Right lobe of liver (tissue), 6 donors: ENCODE results near the gene PCNX3. TPM values are rescaled to one million over a fixed set of nuclear protein-coding genes. Genes with fewer than 3 reads are reported as not detected.
A peak's percentile ranks its signal among the peaks of the same experiment; 100 is the strongest.

Experiments
- ATAC-seq, 4 donors: fragments of 200-7000 bp; cut with Tn5 transposase; one replicate each; pipeline ENCODE4 v1.9.1; 2020; ENCODE audit warnings: mild to moderate bottlenecking in 4 of 4, moderate library complexity in 4 of 4
- DNase-seq, 3 donors: peaks; one replicate each; pipeline ENCODE4 v3.0.0-alpha.2; 2020
- H3K27ac ChIP-seq, 3 donors: fragments of 200-600 bp; one replicate each; pipeline ENCODE4 v1.8.0; 2022
- H3K27me3 ChIP-seq, 2 donors: fragments of 200-600 bp; one replicate each; pipeline ENCODE4 v1.8.0; 2022
- H3K36me3 ChIP-seq, 4 donors: fragments of 200-600 bp; sonication (generic) in 1 of 4; one replicate each; pipeline versions ENCODE4 v1.5.1 to v1.8.0; 2017 to 2022; ENCODE audit warnings: control low read depth in 1 of 4
- H3K4me1 ChIP-seq, 4 donors: fragments of 200-600 bp; sonication (generic) in 1 of 4; one replicate each; pipeline versions ENCODE4 v1.5.1 to v1.8.0; 2017 to 2022; ENCODE audit warnings: control low read depth in 1 of 4
- H3K4me3 ChIP-seq, 3 donors: fragments of 200-600 bp; one replicate each; pipeline ENCODE4 v1.8.0; 2022
- H3K9me3 ChIP-seq, 4 donors: fragments of 200-600 bp; sonication (generic) in 1 of 4; one replicate each; pipeline versions ENCODE4 v1.5.1 to v1.8.0; 2017 to 2022; ENCODE audit warnings: control low read depth in 1 of 4
- POLR2A ChIP-seq: fragments of 450-650 bp; IDR thresholded peaks from one replicate; pipeline ENCODE4 v1.6.1; 2017; ENCODE audit warnings: antibody characterized with exemption, mild to moderate bottlenecking
- WGBS: methylation state at CpG from one replicate; pipeline ENCODE4 v1.1.6; 2018; ENCODE audit warnings: low coverage, low lambda C conversion rate; ENCODE audit not compliant: insufficient coverage; ENCODE audit errors: missing lambda C conversion rate; 5-methylcytosine and 5-hydroxymethylcytosine counted together
- intact Hi-C, 2 donors: fragments of 100-400 bp; cut with DNase I; formaldehyde crosslinking; loops; one replicate each; pipeline versions ENCODE4 v1.11.2 to v1.14.1; 2022
- total RNA-seq, 6 experiments: library from RNA; depleted of rRNA in 2 of 6; stranded (reverse); fragments of >200 nt in 2 of 6; fragmentation: NEBNext Ultra II Directional in 3 of 6; extraction: Animal tissue kit (Norgen Biotek cat#: 25700) in 3 of 6; gene quantifications; one replicate each; pipeline versions ENCODE4 v1.1.0 to v1.2.4, GENCODE V29; 2016 to 2023
- TF ChIP-seq, protein P1 (sequence below), 4 donors: fragments of 200-600 bp in 3 of 4; fragments of 450-650 bp in 1 of 4; IDR thresholded peaks; one replicate each; pipeline versions ENCODE4 v1.5.1 to v1.8.0; 2016 to 2022; ENCODE audit warnings: antibody characterized with exemption in 4 of 4, mild to moderate bottlenecking in 2 of 4
- donor health status: DM: no; HTN: yes; CAD: no.
- donor health status: DM: no; HTN: no; CAD: no.
- donor health status: DM: no; HTN: no; CAD: no.
- donor health status: DM: no; HTN: yes; CAD: no.
- donor health status: DM: no; HTN: yes; CAD: no.

Gene PCNX3
- total RNA-seq, 6 experiments from 2014 or later: 11.2 to 32.9 (median 12.4) TPM

GRCh38 chr11:65623177-65623576 is 7.6 kb downstream of the PCNX3 start:
- H3K9me3 ChIP-seq: no peaks in the 10 kb centered on the region
- H3K36me3 ChIP-seq: peaks cover 0 to 61% (median 22%) of the 10 kb centered on the region in 4 donors
- H3K27me3 ChIP-seq: no peaks in the 10 kb centered on the region
- no peak overlapping the region for H3K27ac ChIP-seq
- 100% methylated on average over 1 of the region's 14 CpGs for WGBS
- intact Hi-C loops: loop anchor here (10.0 kb wide), 3 partner anchors 82 to 202 kb away; no protein-coding TSS in a partner anchor
- no peak for ATAC-seq
- no peaks in the 10 kb centered on the region for H3K4me1 ChIP-seq
- no peak overlapping the region for H3K4me3 ChIP-seq
- DNase-seq: no peak
- no peak for TF ChIP-seq POLR2A
- TF ChIP-seq, protein P1, sequence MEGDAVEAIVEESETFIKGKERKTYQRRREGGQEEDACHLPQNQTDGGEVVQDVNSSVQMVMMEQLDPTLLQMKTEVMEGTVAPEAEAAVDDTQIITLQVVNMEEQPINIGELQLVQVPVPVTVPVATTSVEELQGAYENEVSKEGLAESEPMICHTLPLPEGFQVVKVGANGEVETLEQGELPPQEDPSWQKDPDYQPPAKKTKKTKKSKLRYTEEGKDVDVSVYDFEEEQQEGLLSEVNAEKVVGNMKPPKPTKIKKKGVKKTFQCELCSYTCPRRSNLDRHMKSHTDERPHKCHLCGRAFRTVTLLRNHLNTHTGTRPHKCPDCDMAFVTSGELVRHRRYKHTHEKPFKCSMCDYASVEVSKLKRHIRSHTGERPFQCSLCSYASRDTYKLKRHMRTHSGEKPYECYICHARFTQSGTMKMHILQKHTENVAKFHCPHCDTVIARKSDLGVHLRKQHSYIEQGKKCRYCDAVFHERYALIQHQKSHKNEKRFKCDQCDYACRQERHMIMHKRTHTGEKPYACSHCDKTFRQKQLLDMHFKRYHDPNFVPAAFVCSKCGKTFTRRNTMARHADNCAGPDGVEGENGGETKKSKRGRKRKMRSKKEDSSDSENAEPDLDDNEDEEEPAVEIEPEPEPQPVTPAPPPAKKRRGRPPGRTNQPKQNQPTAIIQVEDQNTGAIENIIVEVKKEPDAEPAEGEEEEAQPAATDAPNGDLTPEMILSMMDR (IDR thresholded peaks at IDR 0.05): no peak

DNA sequence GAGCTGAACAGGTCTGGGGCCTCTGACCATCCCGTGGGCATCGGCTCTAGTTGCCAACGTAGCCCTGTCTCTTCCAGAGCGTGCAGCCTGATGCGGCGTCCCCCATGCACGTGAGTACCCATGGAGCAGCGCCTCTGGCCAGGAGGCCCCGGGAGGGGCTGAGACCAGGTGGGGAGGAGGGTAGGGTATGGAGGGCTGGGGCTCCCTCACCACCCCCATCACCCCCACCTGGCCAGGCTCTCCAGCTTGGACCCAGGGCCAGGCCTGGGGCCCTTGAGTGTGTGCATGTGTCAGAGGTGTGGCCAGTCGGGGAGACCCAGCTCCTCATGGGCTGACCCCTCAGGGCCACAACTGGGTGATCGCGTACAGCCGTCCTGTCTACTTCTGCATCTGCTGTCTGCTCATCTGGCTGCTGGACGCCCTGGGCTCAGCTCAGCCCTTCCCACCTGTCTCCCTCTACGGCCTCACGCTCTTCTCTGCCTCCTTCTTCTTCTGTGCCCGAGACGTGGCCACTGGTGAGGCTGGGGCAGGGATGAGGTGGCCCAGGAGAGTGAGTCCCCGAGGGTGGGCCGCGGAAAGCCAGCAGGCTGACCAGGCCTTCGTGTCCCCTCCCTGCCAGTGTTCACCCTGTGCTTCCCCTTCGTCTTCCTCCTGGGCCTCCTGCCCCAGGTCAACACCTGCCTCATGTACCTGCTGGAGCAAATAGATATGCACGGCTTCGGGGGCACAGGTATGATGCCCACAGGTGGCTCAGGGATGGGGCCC is 8.5 kb downstream of the PCNX3 start:
- TF ChIP-seq, protein P1 (IDR thresholded peaks at IDR 0.05): no peak
- no peak for TF ChIP-seq POLR2A
- H3K4me3 ChIP-seq: no peak overlapping the region
- DNase-seq (no peak), ATAC-seq (no peak)
- H3K9me3 ChIP-seq: no peaks in the 10 kb centered on the region
- no peak overlapping the region for H3K27ac ChIP-seq
- peaks cover 0 to 59% (median 18%) of the 10 kb centered on the region in 4 donors for H3K36me3 ChIP-seq
- WGBS: 100% methylated on average over 1 of the region's 25 CpGs
- H3K4me1 ChIP-seq: no peaks in the 10 kb centered on the region
- intact Hi-C loops: loop anchor here (10.0 kb wide), 3 partner anchors 81 to 201 kb away; no protein-coding TSS in a partner anchor
- H3K27me3 ChIP-seq: no peaks in the 10 kb centered on the region

DNA sequence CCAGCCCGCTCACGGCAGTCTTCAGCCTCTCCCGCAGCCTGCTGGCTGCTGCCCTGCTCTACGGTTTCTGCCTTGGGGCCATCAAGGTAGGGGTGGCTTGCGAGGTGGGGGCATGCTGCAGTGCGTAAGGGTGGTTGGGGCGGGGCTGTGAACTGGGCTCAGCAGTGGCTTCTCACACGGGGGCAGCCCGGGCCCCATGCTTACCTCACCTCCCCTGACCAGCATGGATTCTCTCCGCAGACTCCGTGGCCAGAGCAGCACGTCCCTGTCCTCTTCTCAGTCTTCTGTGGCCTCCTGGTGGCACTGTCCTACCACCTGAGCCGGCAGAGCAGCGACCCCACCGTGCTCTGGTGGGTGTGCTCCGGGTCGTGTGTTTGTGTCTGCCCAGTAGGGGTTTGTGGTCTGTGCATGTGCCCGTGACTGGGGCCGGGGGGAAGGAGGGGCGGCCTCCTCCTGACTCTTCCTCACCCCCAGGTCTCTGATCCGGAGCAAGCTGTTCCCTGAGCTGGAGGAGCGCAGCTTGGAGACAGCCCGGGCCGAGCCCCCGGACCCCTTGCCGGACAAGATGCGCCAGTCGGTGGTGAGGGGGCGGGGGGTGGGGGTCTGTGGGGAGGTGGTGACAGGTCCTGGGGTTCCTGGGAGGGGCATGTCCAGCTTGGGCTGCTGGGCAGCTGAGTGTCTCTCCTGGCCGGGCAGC is 9.5 kb downstream of the PCNX3 start:
- H3K4me3 ChIP-seq: no peak overlapping the region
- peaks cover 0 to 59% (median 15%) of the 10 kb centered on the region in 4 donors for H3K36me3 ChIP-seq
- 73% methylated on average over 3 of the region's 30 CpGs for WGBS
- no peaks in the 10 kb centered on the region for H3K9me3 ChIP-seq
- no peak overlapping the region for H3K27ac ChIP-seq
- H3K4me1 ChIP-seq: no peaks in the 10 kb centered on the region
- intact Hi-C loops: loop anchor here (10.0 kb wide), 3 partner anchors 80 to 200 kb away; no protein-coding TSS in a partner anchor
- no peak for ATAC-seq
- no peak for TF ChIP-seq POLR2A
- TF ChIP-seq, protein P1 (IDR thresholded peaks at IDR 0.05): no peak
- H3K27me3 ChIP-seq: no peaks in the 10 kb centered on the region
- DNase-seq: no peak

- TF ChIP-seq, protein P1 (IDR thresholded peaks at IDR 0.05): peak; percentile 68 to 77 (median 70)
- no peak for TF ChIP-seq POLR2A
- no peak overlapping the region for H3K27ac ChIP-seq
- no peaks in the 10 kb centered on the region for H3K9me3 ChIP-seq
- 5% methylated on average over 3 of the region's 30 CpGs for WGBS
- H3K4me1 ChIP-seq: no peaks in the 10 kb centered on the region
- peak; percentile 80 to 91 (median 87) for ATAC-seq
- intact Hi-C loops: loop anchor here (10.0 kb wide), 3 partner anchors 79 to 199 kb away; no protein-coding TSS in a partner anchor
- no peak overlapping the region for H3K4me3 ChIP-seq
- peak in 2 of 3 donors; percentile 63 to 76 for DNase-seq
- peaks cover 0 to 62% (median 14%) of the 10 kb centered on the region in 4 donors for H3K36me3 ChIP-seq
- H3K27me3 ChIP-seq: no peaks in the 10 kb centered on the region
These were observed 10.2 kb downstream of the PCNX3 start for GRCh38 chr11:65625628-65626342.
